HCT116 (cell line): ENCODE results near the gene CCDC15. TPM values are rescaled to one million over a fixed set of nuclear protein-coding genes. Genes with fewer than 3 reads are reported as not detected.

Source experiments
- total RNA-seq: library from RNA; stranded (reverse); gene quantifications from one replicate; pipeline ENCODE4 v1.2.1, GENCODE V29; 2021; ENCODE audit not compliant: unreplicated experiment

CCDC15 gene
- total RNA-seq, 1 experiment from 2014 or later: 2.4 TPM

Other genes with a start within 250 kb of the CCDC15 start
- 33.3 TPM for gene NRGN, start 214.3 kb upstream of the CCDC15 start, total RNA-seq
- not detected for gene VSIG2, start 201.9 kb upstream of the CCDC15 start, total RNA-seq
- gene ESAM, start 191.9 kb upstream of the CCDC15 start, total RNA-seq: 6.1 TPM
- 8.6 TPM for gene MSANTD2, start 153.8 kb upstream of the CCDC15 start, total RNA-seq
- 30.7 TPM for gene ROBO3, start 88.8 kb upstream of the CCDC15 start, total RNA-seq
- gene ROBO4, start 56.3 kb upstream of the CCDC15 start, total RNA-seq: not detected
- gene HEPN1, start 35.0 kb upstream of the CCDC15 start, total RNA-seq: not detected
- not detected for gene HEPACAM, start 18.2 kb upstream of the CCDC15 start, total RNA-seq
- 5.1 TPM for gene SLC37A2, start 109.1 kb downstream of the CCDC15 start, total RNA-seq
- 17.9 TPM for gene TMEM218, start 157.4 kb downstream of the CCDC15 start, total RNA-seq
- gene PKNOX2, start 210.5 kb downstream of the CCDC15 start, total RNA-seq: 0.20 TPM